ENCODE data around the gene CAPZB. TPM values are rescaled to one million over a fixed set of nuclear protein-coding genes. Genes with fewer than 3 reads are reported as not detected.

The CAPZB gene
- total and polyA plus RNA-seq, 12 donors = 99.7 to 386 (median 164) TPM

DNA sequence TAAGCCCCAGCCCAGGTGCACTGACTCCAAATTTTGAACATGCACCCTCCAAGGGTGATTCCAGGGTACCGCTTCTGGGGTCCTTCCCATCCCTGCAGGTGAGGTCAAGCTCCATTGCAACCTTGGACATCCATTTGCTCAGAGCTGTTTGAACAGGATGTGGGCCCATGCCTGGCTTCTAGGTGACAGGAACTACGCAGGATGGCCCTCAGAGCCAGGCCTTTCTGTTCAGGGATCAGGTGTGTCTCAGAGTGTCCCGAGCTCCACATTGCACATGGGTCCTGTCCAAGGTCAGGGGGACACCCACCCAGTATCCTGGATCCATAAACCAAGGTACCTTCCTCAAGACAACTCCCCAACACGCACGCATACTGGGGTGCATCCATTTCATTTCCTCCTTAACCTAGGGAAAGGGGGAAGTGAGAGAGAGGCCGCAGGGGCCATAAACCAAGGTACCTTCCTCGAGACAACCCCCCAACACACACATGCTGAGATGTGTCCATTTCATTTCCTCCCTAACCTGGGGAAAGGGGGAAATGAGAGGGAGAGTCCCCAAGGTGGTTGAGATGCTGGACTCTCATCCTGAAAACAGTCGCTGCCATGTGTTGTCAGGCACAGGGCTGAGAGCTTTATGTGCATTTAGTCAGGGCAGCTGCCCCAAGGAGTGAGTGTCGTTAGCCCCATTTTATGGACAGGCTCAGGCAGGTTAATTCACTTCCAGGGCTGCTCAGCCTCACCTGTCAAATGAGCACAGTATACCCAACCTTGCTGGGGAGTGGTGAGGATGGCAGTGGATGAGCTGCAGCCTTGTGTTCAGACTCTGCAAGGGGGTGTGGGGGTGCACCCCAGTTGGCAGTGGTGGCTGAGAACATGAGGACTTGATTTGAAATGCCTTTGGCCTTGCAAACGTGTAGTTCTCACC is 171.1 kb downstream of the CAPZB start:
- intact Hi-C loops (cut with DNase I) = no loop called here
- H3K27me3 ChIP-seq = no peaks in the 10 kb centered on the region
- peaks cover 0 to 13% of the 10 kb centered on the region in 2 donors for H3K36me3 ChIP-seq (replicated peaks in 1 of 2)
- DNase-seq = peak in 1 of 7 donors; percentile 49
- 82 to 92% (median 86%) methylated on average over 8 to 10 of the region's 10 CpGs for WGBS, 4 donors
- H3K4me3 ChIP-seq = no peak overlapping the region
- no peaks in the 10 kb centered on the region for H3K9me3 ChIP-seq (replicated peaks in 1 of 3)
- no peak for TF ChIP-seq POLR2A (IDR thresholded peaks at IDR 0.05)
- TF ChIP-seq, protein P1, sequence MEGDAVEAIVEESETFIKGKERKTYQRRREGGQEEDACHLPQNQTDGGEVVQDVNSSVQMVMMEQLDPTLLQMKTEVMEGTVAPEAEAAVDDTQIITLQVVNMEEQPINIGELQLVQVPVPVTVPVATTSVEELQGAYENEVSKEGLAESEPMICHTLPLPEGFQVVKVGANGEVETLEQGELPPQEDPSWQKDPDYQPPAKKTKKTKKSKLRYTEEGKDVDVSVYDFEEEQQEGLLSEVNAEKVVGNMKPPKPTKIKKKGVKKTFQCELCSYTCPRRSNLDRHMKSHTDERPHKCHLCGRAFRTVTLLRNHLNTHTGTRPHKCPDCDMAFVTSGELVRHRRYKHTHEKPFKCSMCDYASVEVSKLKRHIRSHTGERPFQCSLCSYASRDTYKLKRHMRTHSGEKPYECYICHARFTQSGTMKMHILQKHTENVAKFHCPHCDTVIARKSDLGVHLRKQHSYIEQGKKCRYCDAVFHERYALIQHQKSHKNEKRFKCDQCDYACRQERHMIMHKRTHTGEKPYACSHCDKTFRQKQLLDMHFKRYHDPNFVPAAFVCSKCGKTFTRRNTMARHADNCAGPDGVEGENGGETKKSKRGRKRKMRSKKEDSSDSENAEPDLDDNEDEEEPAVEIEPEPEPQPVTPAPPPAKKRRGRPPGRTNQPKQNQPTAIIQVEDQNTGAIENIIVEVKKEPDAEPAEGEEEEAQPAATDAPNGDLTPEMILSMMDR (IDR thresholded peaks at IDR 0.05) = no peak
- peaks cover 30 to 48% of the 10 kb centered on the region in 2 donors for H3K4me1 ChIP-seq (replicated peaks in 1 of 2)
- H3K27ac ChIP-seq = peak overlapping the region in 1 of 5 donors; percentile 6

DNA sequence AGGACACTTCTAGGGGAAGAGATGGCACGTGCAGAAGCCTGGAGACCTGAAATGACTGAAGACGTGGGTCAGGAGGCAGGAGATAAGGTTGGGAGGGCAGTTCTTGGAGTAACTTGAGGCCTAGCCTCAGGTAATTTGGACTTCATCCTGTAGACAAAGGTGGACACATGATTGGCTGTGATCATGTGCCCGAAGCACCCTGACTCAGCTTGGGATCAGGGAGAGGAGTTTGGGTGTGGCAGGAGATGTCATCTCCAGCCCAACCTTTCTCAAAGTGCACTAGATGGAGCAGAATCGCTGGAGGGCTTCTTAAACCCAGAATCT is 171.7 kb downstream of the CAPZB start:
- TF ChIP-seq POLR2A (IDR thresholded peaks at IDR 0.05) = no peak
- TF ChIP-seq, protein P1 (IDR thresholded peaks at IDR 0.05) = no peak
- Histone ChIP-seq H3K27me3 (no peaks in the 10 kb centered on the region), H3K36me3 (replicated peaks in 1 of 2) (peaks cover 0 to 10% of the 10 kb centered on the region in 2 donors), H3K4me3 (peak overlapping the region in 1 of 4 donors; percentile 98), H3K9me3 (replicated peaks in 1 of 3) (no peaks in the 10 kb centered on the region), H3K27ac (no peak overlapping the region), H3K4me1 (replicated peaks in 1 of 2) (peaks cover 30 to 48% of the 10 kb centered on the region in 2 donors)
- intact Hi-C loops (cut with DNase I) = no loop called here
- no peak for DNase-seq
- 92 to 98% (median 95%) methylated on average over 3 to 4 of the region's 4 CpGs for whole genome bisulfite sequencing, 4 donors

DNA sequence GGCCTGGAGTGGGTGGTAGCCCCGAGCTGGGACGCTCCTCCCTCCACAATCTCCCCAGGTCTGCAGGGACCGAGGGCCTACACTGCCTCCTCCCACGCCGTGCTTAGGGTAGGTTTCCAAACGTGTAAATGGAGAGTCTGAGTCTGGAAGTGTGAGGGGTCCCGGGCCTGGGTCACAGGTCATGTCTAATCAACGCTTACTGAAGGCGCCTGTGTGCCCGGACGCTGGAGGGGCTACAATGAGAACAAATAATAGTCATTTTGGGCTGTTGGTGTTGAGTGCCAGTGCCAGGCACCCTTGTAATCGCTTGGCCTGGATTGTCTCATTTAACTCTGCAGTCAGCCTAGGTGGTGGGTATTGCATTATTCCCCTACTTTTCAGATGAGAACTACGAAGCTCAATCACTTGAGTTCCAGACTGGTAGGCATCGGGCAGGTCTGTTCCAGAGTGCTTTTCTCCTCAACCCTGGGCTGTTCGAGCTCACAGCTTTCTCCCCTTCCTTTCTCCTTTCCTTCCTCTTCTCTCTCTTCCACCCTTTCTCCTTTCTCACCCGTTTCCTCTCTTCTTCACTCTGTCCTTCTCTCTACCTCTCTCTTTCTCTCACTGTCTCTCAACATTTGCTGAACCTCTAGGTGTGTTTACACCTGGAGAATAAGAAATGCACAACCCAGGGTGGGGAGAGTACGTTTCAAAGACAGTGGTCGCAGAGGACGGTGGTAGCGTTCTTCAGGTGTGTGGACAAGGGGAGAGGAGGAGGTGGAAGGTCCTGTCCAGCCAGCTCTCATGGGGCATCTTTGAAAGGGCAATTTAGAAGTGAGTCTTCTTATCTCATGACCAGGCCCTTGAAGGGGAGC is 172.3 kb downstream of the CAPZB start:
- peak in 1 of 7 donors; percentile 47 for DNase-seq
- peak overlapping the region in 3 of 4 donors; percentile 44 to 98 (median 60) for H3K4me3 ChIP-seq
- H3K36me3 ChIP-seq (replicated peaks in 1 of 2) = peaks cover 0 to 8% of the 10 kb centered on the region in 2 donors
- peaks cover 30 to 48% of the 10 kb centered on the region in 2 donors for H3K4me1 ChIP-seq (replicated peaks in 1 of 2)
- 37 to 40% (median 38%) methylated on average over 18 to 20 of the region's 20 CpGs for WGBS, 4 donors
- H3K27ac ChIP-seq = peak overlapping the region; percentile 51 to 97 (median 94)
- TF ChIP-seq POLR2A (IDR thresholded peaks at IDR 0.05) = no peak
- TF ChIP-seq, protein P1 (IDR thresholded peaks at IDR 0.05) = no peak
- H3K9me3 ChIP-seq (replicated peaks in 1 of 3) = no peaks in the 10 kb centered on the region
- no peaks in the 10 kb centered on the region for H3K27me3 ChIP-seq
- intact Hi-C loops (cut with DNase I) = no loop called here

Measured in adrenal gland (tissue), 12 donors.